ENCODE results near the gene CHST11.

DNA sequence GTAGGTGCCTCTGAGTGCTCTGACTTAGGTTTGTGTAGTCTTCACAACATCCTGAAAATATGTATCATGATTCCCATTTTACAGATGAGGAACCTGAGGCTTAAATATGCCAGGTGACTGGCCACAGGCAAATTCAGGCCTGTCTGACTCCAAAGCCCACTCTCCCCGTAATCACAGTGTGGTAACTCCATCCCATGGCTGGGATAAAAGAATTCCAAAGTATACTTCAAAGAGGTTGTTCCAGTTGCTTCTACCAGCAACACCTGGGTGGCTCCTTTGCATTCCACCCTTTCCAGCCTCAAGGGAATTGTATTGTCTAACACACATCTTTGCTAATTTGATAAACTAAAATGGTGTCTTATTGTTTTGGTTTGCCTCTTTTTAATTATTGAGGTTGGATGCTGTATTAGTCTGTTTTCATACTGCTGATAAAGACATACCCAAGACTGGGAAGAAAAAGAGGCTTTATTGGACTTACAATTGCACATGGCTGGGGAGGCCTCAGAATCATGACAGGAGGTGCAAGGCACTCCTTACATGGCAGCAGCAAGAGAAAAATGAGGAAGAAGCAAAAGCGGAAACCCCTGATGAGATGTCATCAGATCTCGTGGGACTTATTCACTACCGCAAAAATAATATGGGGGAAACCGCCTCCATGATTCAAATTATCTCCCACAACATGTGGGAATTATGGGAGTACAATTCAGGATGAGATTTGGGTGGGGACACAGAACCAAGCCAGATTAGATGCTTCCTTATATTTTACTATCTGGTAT, 9.9 kb upstream of the CHST11 start:
- TF ChIP-seq CTCF (IDR thresholded peaks at IDR 0.05): no peak
- TF ChIP-seq POLR2A (IDR thresholded peaks at IDR 0.05): no peak
